Right atrium auricular region (tissue), 2 donors: ENCODE results near the gene CACNA1A. TPM values are rescaled to one million over a fixed set of nuclear protein-coding genes. Genes with fewer than 3 reads are reported as not detected.

Experiments used
- DNase-seq: peaks from one replicate; pipeline ENCODE4 v3.0.0-alpha.2; 2019; ENCODE audit warnings: low spot score
- H3K27ac ChIP-seq, 2 donors: fragments of 200-600 bp; sonication (generic); 1 replicate in 1 of 2; 2 replicates in 1 of 2; pipeline ENCODE4 v1.5.1; 2016 to 2019
- H3K27me3 ChIP-seq, 2 donors: fragments of 200-600 bp; sonication (generic); one replicate each; pipeline versions ENCODE4 v1.5.1 to v1.6.0; 2017 to 2019
- H3K36me3 ChIP-seq: fragments of 200-600 bp; sonication (generic); one replicate; pipeline ENCODE4 v1.5.1; 2016
- H3K4me1 ChIP-seq, 2 donors: fragments of 200-600 bp; sonication (generic); one replicate each; pipeline versions ENCODE4 v1.5.1 to v1.6.0; 2017 to 2019
- H3K4me3 ChIP-seq, 2 donors: fragments of 200-600 bp; sonication (generic); 1 replicate in 1 of 2; 2 replicates in 1 of 2; pipeline ENCODE4 v1.5.1; 2017 to 2019; ENCODE audit warnings: mild to moderate bottlenecking in 1 of 2, moderate library complexity in 1 of 2
- H3K9me3 ChIP-seq, 2 donors: fragments of 200-600 bp; sonication (generic); one replicate each; pipeline ENCODE4 v1.5.1; 2019
- CTCF ChIP-seq, 2 donors: fragments of 200-600 bp; sonication (generic); IDR thresholded peaks; one replicate each; pipeline ENCODE4 v1.5.1; 2019; ENCODE audit warnings: antibody characterized with exemption in 2 of 2
- total RNA-seq, 2 donors: library from RNA; depleted of rRNA; stranded (reverse); fragments of >200 nt; gene quantifications; one replicate each; pipeline ENCODE4 v1.1.0, GENCODE V29; 2016

The CACNA1A gene
- total RNA-seq, 2 donors from 2014 or later: 0.28 to 0.48 TPM

- H3K4me1 ChIP-seq: no peaks in the 10 kb centered on the region
- no peaks in the 10 kb centered on the region for H3K36me3 ChIP-seq
- no peak overlapping the region for H3K4me3 ChIP-seq
- no peaks in the 10 kb centered on the region for H3K27me3 ChIP-seq
- H3K9me3 ChIP-seq: peaks cover 0 to 8% of the 10 kb centered on the region in 2 donors
- no peak for DNase-seq
- H3K27ac ChIP-seq: no peak overlapping the region
- TF ChIP-seq CTCF (IDR thresholded peaks at IDR 0.05): no peak
These were observed 149.5 kb downstream of the CACNA1A start for GRCh38 chr19:13356686-13357280.

DNA sequence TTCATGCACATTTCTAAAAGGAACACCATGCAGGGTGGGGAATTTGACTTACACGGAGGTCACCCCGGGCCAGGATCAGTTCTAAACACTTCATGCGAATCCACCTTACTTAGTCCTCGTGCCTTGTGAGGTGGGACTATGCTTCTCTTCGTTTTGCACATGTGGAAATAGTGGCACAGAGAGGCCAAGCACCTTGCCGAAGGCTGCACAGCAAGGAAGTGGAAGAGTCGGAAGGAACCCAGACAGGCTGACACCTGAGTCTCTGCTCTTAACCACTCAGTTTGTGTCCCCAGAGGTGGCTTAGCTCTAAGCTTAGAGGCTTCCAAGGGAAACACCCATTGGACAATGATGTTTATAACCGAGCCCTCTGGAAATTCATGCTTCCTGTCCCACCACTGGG lies 150.1 kb downstream of the CACNA1A start:
- peaks cover 0 to 8% of the 10 kb centered on the region in 2 donors for H3K9me3 ChIP-seq
- no peak for TF ChIP-seq CTCF (IDR thresholded peaks at IDR 0.05)
- H3K27me3 ChIP-seq: no peaks in the 10 kb centered on the region
- H3K27ac ChIP-seq: no peak overlapping the region
- no peaks in the 10 kb centered on the region for H3K36me3 ChIP-seq
- DNase-seq: no peak
- H3K4me1 ChIP-seq: no peaks in the 10 kb centered on the region
- no peak overlapping the region for H3K4me3 ChIP-seq

- TF ChIP-seq CTCF (IDR thresholded peaks at IDR 0.05): no peak
- Histone ChIP-seq H3K36me3 (no peaks in the 10 kb centered on the region), H3K9me3 (peaks cover 0 to 8% of the 10 kb centered on the region in 2 donors), H3K27ac (no peak overlapping the region), H3K4me1 (no peaks in the 10 kb centered on the region), H3K4me3 (no peak overlapping the region), H3K27me3 (no peaks in the 10 kb centered on the region)
- no peak for DNase-seq
These were observed 150.9 kb downstream of the CACNA1A start for GRCh38 chr19:13355356-13355755.

DNA sequence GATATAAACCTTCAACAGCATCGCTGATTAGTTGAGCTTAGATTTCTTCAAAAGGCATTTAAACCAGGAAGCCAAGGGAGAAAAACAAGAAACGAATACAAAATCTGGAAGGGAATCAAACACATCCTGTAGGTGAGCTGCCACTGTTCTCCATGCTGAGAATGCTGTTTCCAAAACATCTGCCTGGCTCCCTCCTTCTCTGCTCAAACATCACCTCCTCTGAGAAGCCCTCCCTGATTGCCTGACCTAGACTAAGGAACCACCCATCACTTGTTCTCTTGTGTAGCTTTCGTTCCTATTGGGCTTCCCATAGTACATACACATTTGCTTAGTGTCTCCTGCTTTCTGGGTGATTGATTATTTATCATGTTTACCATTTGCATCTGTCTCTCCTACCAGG lies 152.7 kb downstream of the CACNA1A start:
- no peak for DNase-seq
- Histone ChIP-seq H3K4me1 (no peaks in the 10 kb centered on the region), H3K4me3 (no peak overlapping the region), H3K9me3 (peaks cover 0 to 12% of the 10 kb centered on the region in 2 donors), H3K36me3 (no peaks in the 10 kb centered on the region), H3K27ac (no peak overlapping the region), H3K27me3 (no peaks in the 10 kb centered on the region)
- no peak for TF ChIP-seq CTCF (IDR thresholded peaks at IDR 0.05)

DNA sequence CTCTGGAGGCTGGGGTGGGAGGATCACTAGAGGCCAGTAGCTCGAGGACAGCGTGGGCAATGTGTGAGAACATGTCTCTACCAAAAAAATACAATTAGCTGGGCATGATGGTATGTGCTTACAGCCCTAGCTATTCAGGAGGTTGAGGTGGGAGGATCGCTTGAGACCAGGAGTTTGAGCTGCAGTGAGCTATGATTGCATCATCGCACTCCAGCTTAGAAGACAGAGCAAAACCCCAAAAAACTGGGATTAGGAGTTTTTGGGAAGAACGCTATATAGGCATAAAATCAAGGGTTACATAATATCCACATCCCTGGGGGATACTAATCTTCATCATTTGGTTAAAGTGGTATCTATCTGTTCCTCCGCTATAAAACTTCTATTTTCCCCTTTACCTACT lies 155.5 kb downstream of the CACNA1A start:
- no peaks in the 10 kb centered on the region for H3K27me3 ChIP-seq
- no peaks in the 10 kb centered on the region for H3K4me1 ChIP-seq
- DNase-seq: no peak
- TF ChIP-seq CTCF (IDR thresholded peaks at IDR 0.05): no peak
- no peak overlapping the region for H3K27ac ChIP-seq
- H3K4me3 ChIP-seq: no peak overlapping the region
- H3K36me3 ChIP-seq: no peaks in the 10 kb centered on the region
- peaks cover 0 to 12% of the 10 kb centered on the region in 2 donors for H3K9me3 ChIP-seq

DNA sequence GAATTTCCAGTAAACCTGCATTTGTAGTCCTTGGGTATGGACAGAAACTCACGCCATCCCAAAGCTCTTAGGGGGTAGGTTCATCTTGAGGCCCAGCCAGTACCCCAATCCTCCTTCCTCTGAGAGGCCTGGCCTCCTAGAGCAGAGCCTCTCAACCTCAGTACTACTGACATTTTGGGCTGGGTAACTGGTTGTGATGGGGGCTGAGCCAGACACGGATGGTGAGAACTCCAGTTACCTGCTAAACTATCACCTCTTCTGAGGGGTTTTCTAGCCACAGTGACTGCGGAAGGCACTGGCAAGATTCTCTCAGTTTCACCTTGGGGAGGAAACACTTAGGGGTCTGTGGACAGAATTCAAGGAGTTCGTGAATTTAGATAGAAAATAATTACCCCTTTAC lies 156.2 kb downstream of the CACNA1A start:
- H3K9me3 ChIP-seq: peaks cover 0 to 12% of the 10 kb centered on the region in 2 donors
- no peaks in the 10 kb centered on the region for H3K36me3 ChIP-seq
- H3K4me3 ChIP-seq: no peak overlapping the region
- no peaks in the 10 kb centered on the region for H3K4me1 ChIP-seq
- no peak for DNase-seq
- no peak for TF ChIP-seq CTCF (IDR thresholded peaks at IDR 0.05)
- no peaks in the 10 kb centered on the region for H3K27me3 ChIP-seq
- H3K27ac ChIP-seq: no peak overlapping the region
